ENCODE results near the gene PPP1R27.

Gene PPP1R27

GRCh38 chr17:81834831-81835267, at the start of gene PPP1R27:
PPP1R27 (minus strand) TSS chr17:81835050; CDS start chr17:81834953, 97 bp downstream.
- Histone ChIP-seq H3K9ac (ENCODE audit: insufficient read length) (peak within 1 kb of the TSS; percentile 100), H3K27ac (peak within 1 kb of the TSS; percentile 96; the same call in 1 of the 2 replicates), H3K4me3 (peak within 1 kb of the TSS; percentile 100), H3K36me3 (ENCODE audit: insufficient read depth, low read length) (no peaks in the 10 kb centered on the region), H3K9me3 (ENCODE audit: low read depth, low read length) (no peaks in the 10 kb centered on the region)
- no peak for DNase-seq (ENCODE audit: low read depth, low spot score)
- TF ChIP-seq EZH2 (IDR thresholded peaks at IDR 0.05) = no peak
- TF ChIP-seq POLR2AphosphoS5 (IDR thresholded peaks at IDR 0.05; ENCODE audit: borderline replicate concordance, low read depth, low read length) = no peak
- no peak for TF ChIP-seq FOXP2 (optimal IDR thresholded peaks at IDR 0.05; ENCODE audit: control extremely low read depth, extremely low read length, insufficient read depth)

GRCh38 chr17:81884520-81884919, 49.7 kb upstream of the PPP1R27 start:
- Histone ChIP-seq H3K36me3 (ENCODE audit: insufficient read depth, low read length) (peaks cover 92% of the 10 kb centered on the region), H3K27ac (no peak overlapping the region), H3K9me3 (ENCODE audit: low read depth, low read length) (no peaks in the 10 kb centered on the region), H3K4me3 (no peak overlapping the region), H3K9ac (ENCODE audit: insufficient read length) (no peak overlapping the region)
- no peak for DNase-seq (ENCODE audit: low read depth, low spot score)
- TF ChIP-seq FOXP2 (optimal IDR thresholded peaks at IDR 0.05; ENCODE audit: control extremely low read depth, extremely low read length, insufficient read depth) (no peak), POLR2AphosphoS5 (IDR thresholded peaks at IDR 0.05; ENCODE audit: borderline replicate concordance, low read depth, low read length) (no peak), EZH2 (IDR thresholded peaks at IDR 0.05) (no peak)

- H3K36me3 ChIP-seq (ENCODE audit: insufficient read depth, low read length) = peaks cover 58% of the 10 kb centered on the region
- no peak overlapping the region for H3K4me3 ChIP-seq
- TF ChIP-seq FOXP2 (optimal IDR thresholded peaks at IDR 0.05; ENCODE audit: control extremely low read depth, extremely low read length, insufficient read depth) = no peak
- TF ChIP-seq POLR2AphosphoS5 (IDR thresholded peaks at IDR 0.05; ENCODE audit: borderline replicate concordance, low read depth, low read length) = no peak
- TF ChIP-seq EZH2 (IDR thresholded peaks at IDR 0.05) = no peak
- DNase-seq (ENCODE audit: low read depth, low spot score) = no peak
- no peak overlapping the region for H3K27ac ChIP-seq
- H3K9me3 ChIP-seq (ENCODE audit: low read depth, low read length) = no peaks in the 10 kb centered on the region
- no peak overlapping the region for H3K9ac ChIP-seq (ENCODE audit: insufficient read length)
Measured at GRCh38 chr17:81879121-81879520, 44.3 kb upstream of the PPP1R27 start.

- Histone ChIP-seq H3K36me3 (ENCODE audit: insufficient read depth, low read length) (peaks cover 52% of the 10 kb centered on the region), H3K27ac (no peak overlapping the region; the same call in 1 of the 2 replicates), H3K9me3 (ENCODE audit: low read depth, low read length) (no peaks in the 10 kb centered on the region), H3K9ac (ENCODE audit: insufficient read length) (no peak overlapping the region), H3K4me3 (no peak overlapping the region)
- no peak for TF ChIP-seq EZH2 (IDR thresholded peaks at IDR 0.05)
- DNase-seq (ENCODE audit: low read depth, low spot score) = no peak
Measured at GRCh38 chr17:81878294-81878693, 43.4 kb upstream of the PPP1R27 start.

GRCh38 chr17:81877569-81877968, 42.7 kb upstream of the PPP1R27 start:
- no peaks in the 10 kb centered on the region for H3K9me3 ChIP-seq (ENCODE audit: low read depth, low read length)
- no peak overlapping the region for H3K9ac ChIP-seq (ENCODE audit: insufficient read length)
- H3K27ac ChIP-seq = no peak overlapping the region
- peaks cover 51% of the 10 kb centered on the region for H3K36me3 ChIP-seq (ENCODE audit: insufficient read depth, low read length)
- no peak overlapping the region for H3K4me3 ChIP-seq
- no peak for DNase-seq (ENCODE audit: low read depth, low spot score)
- no peak for TF ChIP-seq EZH2 (IDR thresholded peaks at IDR 0.05)
- TF ChIP-seq POLR2AphosphoS5 (IDR thresholded peaks at IDR 0.05; ENCODE audit: borderline replicate concordance, low read depth, low read length) = no peak; the same call in 1 of the 2 replicates
- no peak for TF ChIP-seq FOXP2 (optimal IDR thresholded peaks at IDR 0.05; ENCODE audit: control extremely low read depth, extremely low read length, insufficient read depth)

- Histone ChIP-seq H3K9me3 (ENCODE audit: low read depth, low read length) (no peaks in the 10 kb centered on the region), H3K4me3 (peak overlapping the region; percentile 99), H3K36me3 (ENCODE audit: insufficient read depth, low read length) (peaks cover 29% of the 10 kb centered on the region), H3K9ac (ENCODE audit: insufficient read length) (peak overlapping the region; percentile 100), H3K27ac (peak overlapping the region; percentile 99)
- no peak for TF ChIP-seq FOXP2 (optimal IDR thresholded peaks at IDR 0.05; ENCODE audit: control extremely low read depth, extremely low read length, insufficient read depth)
- TF ChIP-seq EZH2 (IDR thresholded peaks at IDR 0.05) = no peak
- peak; percentile 82 for TF ChIP-seq POLR2AphosphoS5 (IDR thresholded peaks at IDR 0.05; ENCODE audit: borderline replicate concordance, low read depth, low read length)
- no peak for DNase-seq (ENCODE audit: low read depth, low spot score)
Measured at GRCh38 chr17:81871387-81872230, 36.8 kb upstream of the PPP1R27 start.

- TF ChIP-seq EZH2 (IDR thresholded peaks at IDR 0.05) (no peak), FOXP2 (optimal IDR thresholded peaks at IDR 0.05; ENCODE audit: control extremely low read depth, extremely low read length, insufficient read depth) (no peak), POLR2AphosphoS5 (IDR thresholded peaks at IDR 0.05; ENCODE audit: borderline replicate concordance, low read depth, low read length) (no peak)
- H3K9me3 ChIP-seq (ENCODE audit: low read depth, low read length) = no peaks in the 10 kb centered on the region
- H3K27ac ChIP-seq = peak within 1 kb of the TSS; percentile 99
- H3K9ac ChIP-seq (ENCODE audit: insufficient read length) = peak within 1 kb of the TSS; percentile 100
- peaks cover 29% of the 10 kb centered on the region for H3K36me3 ChIP-seq (ENCODE audit: insufficient read depth, low read length)
- no peak for DNase-seq (ENCODE audit: low read depth, low spot score)
- H3K4me3 ChIP-seq = peak within 1 kb of the TSS; percentile 99
Measured at GRCh38 chr17:81870981-81871386, 36.1 kb upstream of the PPP1R27 start, which contains the start of gene ARHGDIA. ARHGDIA (minus strand) TSS chr17:81871337; CDS start chr17:81869930, 1,407 bp downstream.

GRCh38 chr17:81870131-81870980, 35.5 kb upstream of the PPP1R27 start:
- H3K27ac ChIP-seq = peak overlapping the region; percentile 81
- TF ChIP-seq FOXP2 (optimal IDR thresholded peaks at IDR 0.05; ENCODE audit: control extremely low read depth, extremely low read length, insufficient read depth) (no peak), POLR2AphosphoS5 (IDR thresholded peaks at IDR 0.05; ENCODE audit: borderline replicate concordance, low read depth, low read length) (no peak; the same call in 1 of the 2 replicates), EZH2 (IDR thresholded peaks at IDR 0.05) (no peak)
- no peaks in the 10 kb centered on the region for H3K9me3 ChIP-seq (ENCODE audit: low read depth, low read length)
- H3K36me3 ChIP-seq (ENCODE audit: insufficient read depth, low read length) = peaks cover 29% of the 10 kb centered on the region
- H3K4me3 ChIP-seq = peak overlapping the region; percentile 82
- no peak for DNase-seq (ENCODE audit: low read depth, low spot score)
- peak overlapping the region; percentile 94 for H3K9ac ChIP-seq (ENCODE audit: insufficient read length)

Data from SK-N-MC (cell line).